NCI-H2227 (cell line): ENCODE data around the gene INPP5F.

Experiments used
- DNase-seq: peaks from one replicate; lab custom pipeline; 2025; ENCODE audit not compliant: unreplicated experiment; lab: John Stamatoyannopoulos, UW

The INPP5F gene

GRCh38 chr10:119815671-119816070, 89.8 kb downstream of the INPP5F start:
- DNase-seq: no peak

- DNase-seq: no peak
These were observed 92.4 kb downstream of the INPP5F start for GRCh38 chr10:119817991-119818888.

GRCh38 chr10:119818889-119819270, 93.0 kb downstream of the INPP5F start:
- DNase-seq: no peak

GRCh38 chr10:119821182-119821581, 95.3 kb downstream of the INPP5F start:
- no peak for DNase-seq

GRCh38 chr10:119824299-119824698, 98.4 kb downstream of the INPP5F start:
- no peak for DNase-seq

GRCh38 chr10:119826771-119827170, 100.9 kb downstream of the INPP5F start:
- no peak for DNase-seq

- no peak for DNase-seq
These were observed 101.6 kb downstream of the INPP5F start for GRCh38 chr10:119827430-119827829.

- DNase-seq: no peak
These were observed 103.6 kb downstream of the INPP5F start for GRCh38 chr10:119829429-119829828.

- DNase-seq: no peak
These were observed 105.0 kb downstream of the INPP5F start for GRCh38 chr10:119830851-119831250.

- no peak for DNase-seq
These were observed 105.8 kb downstream of the INPP5F start for GRCh38 chr10:119831656-119832055.

- no peak for DNase-seq
These were observed 107.1 kb downstream of the INPP5F start for GRCh38 chr10:119832951-119833350.

- no peak for DNase-seq
These were observed 108.3 kb downstream of the INPP5F start for GRCh38 chr10:119834188-119834587.

GRCh38 chr10:119845656-119846055, 119.8 kb downstream of the INPP5F start:
- DNase-seq: no peak

GRCh38 chr10:119849031-119849789, 123.4 kb downstream of the INPP5F start:
- no peak for DNase-seq

GRCh38 chr10:119849944-119850343, 124.1 kb downstream of the INPP5F start:
- no peak for DNase-seq

GRCh38 chr10:119852277-119852676, 126.4 kb downstream of the INPP5F start:
- DNase-seq: no peak

GRCh38 chr10:119852822-119853221, 127.0 kb downstream of the INPP5F start:
- DNase-seq: no peak

GRCh38 chr10:119853574-119853973, 127.7 kb downstream of the INPP5F start:
- no peak for DNase-seq

- DNase-seq: no peak
These were observed 132.2 kb downstream of the INPP5F start for GRCh38 chr10:119858063-119858462.

GRCh38 chr10:119859420-119860258, 133.8 kb downstream of the INPP5F start:
- DNase-seq: peak; percentile 5
